Stomach (tissue), 4 donors: ENCODE measurements around the gene CFAP161.

Experiments used
- POLR2A ChIP-seq, 4 donors: fragments of 450-650 bp; IDR thresholded peaks; one replicate each; pipeline ENCODE4 v1.6.1; 2016; ENCODE audit warnings: antibody characterized with exemption in 4 of 4, control low read depth in 2 of 4, mild to moderate bottlenecking in 1 of 4, moderate library complexity in 1 of 4
- POLR2AphosphoS5 ChIP-seq, 3 donors: sonication (generic); formaldehyde crosslinking; IDR thresholded peaks; one replicate each; pipeline ENCODE4 v1.6.1; 2016; ENCODE audit warnings: antibody characterized with exemption in 3 of 3
- TF ChIP-seq, protein P1 (sequence below), 7 experiments: fragments of 450-650 bp in 4 of 7; fragments of 200-600 bp in 3 of 7; sonication (generic) in 3 of 7; IDR thresholded peaks; one replicate each; pipeline ENCODE4 v1.5.1; 2016 to 2019; ENCODE audit warnings: antibody characterized with exemption in 7 of 7, control low read depth in 2 of 7, mild to moderate bottlenecking in 1 of 7

DNA sequence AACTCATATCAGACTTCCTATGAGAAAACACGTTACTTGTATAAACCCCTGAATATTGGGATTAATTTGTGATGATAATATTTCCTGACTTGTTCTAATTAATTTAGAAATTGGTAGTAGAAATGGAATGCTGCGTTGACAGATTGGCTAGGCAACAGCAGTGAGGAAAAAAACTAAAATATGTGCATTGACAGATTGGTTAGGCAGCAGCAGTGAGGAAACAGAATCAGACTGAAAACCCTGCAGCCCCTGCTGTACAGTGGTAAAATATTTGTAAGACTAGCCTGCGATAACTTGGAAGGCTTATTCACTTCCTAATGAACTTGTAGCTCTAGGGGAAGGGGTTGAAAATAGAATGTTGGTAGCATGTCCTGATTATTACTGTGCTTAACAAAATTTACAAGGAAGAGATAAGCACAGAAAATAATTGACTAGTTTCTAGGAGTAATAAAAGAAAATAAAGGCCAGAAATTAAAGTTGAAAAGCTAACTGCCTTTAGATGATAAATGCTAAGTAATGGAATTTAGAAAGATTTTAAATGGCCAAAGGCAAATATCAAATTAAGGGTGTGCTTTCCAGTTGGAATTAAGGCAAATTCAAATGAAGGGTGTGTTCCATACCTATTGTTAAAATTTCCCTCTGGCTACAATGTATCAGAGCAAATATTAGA is 32.7 kb downstream of the CFAP161 start:
- TF ChIP-seq, protein P1, sequence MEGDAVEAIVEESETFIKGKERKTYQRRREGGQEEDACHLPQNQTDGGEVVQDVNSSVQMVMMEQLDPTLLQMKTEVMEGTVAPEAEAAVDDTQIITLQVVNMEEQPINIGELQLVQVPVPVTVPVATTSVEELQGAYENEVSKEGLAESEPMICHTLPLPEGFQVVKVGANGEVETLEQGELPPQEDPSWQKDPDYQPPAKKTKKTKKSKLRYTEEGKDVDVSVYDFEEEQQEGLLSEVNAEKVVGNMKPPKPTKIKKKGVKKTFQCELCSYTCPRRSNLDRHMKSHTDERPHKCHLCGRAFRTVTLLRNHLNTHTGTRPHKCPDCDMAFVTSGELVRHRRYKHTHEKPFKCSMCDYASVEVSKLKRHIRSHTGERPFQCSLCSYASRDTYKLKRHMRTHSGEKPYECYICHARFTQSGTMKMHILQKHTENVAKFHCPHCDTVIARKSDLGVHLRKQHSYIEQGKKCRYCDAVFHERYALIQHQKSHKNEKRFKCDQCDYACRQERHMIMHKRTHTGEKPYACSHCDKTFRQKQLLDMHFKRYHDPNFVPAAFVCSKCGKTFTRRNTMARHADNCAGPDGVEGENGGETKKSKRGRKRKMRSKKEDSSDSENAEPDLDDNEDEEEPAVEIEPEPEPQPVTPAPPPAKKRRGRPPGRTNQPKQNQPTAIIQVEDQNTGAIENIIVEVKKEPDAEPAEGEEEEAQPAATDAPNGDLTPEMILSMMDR (IDR thresholded peaks at IDR 0.05) = no peak
- TF ChIP-seq POLR2AphosphoS5 (IDR thresholded peaks at IDR 0.05) = no peak
- no peak for TF ChIP-seq POLR2A (IDR thresholded peaks at IDR 0.05)
